ENCODE results near the gene SPRR5. TPM values are rescaled to one million over a fixed set of nuclear protein-coding genes. Genes with fewer than 3 reads are reported as not detected.

The SPRR5 gene
- total and polyA plus RNA-seq, 2 of the 8 experiments (the other 6 are each of a cell fraction or from before 2014, with no cell fraction given), result not detected

GRCh38 chr1:152899027-152899426, 48.0 kb upstream of the SPRR5 start:
- Histone ChIP-seq H3K36me3 (ENCODE audit: control insufficient read depth in 2 of 4, insufficient read depth in 4 of 4, low read length in 3 of 4) (no peaks in the 10 kb centered on the region), H4K20me1 (replicated peaks in 1 of 2; ENCODE audit: control insufficient read depth in 1 of 2, insufficient read depth in 2 of 2, low read length in 2 of 2) (no peaks in the 10 kb centered on the region), H2BK5ac (ENCODE audit: low read depth, low read length) (no peak overlapping the region), H2AFZ (ENCODE audit: low read length) (no peak overlapping the region), H3K4me1 (replicated peaks in 1 of 4; ENCODE audit: control insufficient read depth in 3 of 4, insufficient read depth in 4 of 4, low read length in 3 of 4) (no peaks in the 10 kb centered on the region), H2BK20ac (ENCODE audit: low read length) (no peak overlapping the region), H3K9me3 (ENCODE audit: insufficient read depth in 2 of 2, low read depth in 1 of 2, low read length in 1 of 2) (peaks cover 0 to 9% of the 10 kb centered on the region in 2 experiments; a peak in 2 of 4 replicates), H2BK12ac (ENCODE audit: low read depth, low read length) (no peak overlapping the region), H2BK15ac (ENCODE audit: low read length) (no peak overlapping the region), H3K56ac (replicated peaks; ENCODE audit: insufficient read length, low read depth, low read length) (no peak overlapping the region), H3K79me1 (ENCODE audit: low read depth, low read length) (no peaks in the 10 kb centered on the region), H3K14ac (ENCODE audit: insufficient read length) (no peak overlapping the region), H3K27me3 (replicated peaks in 1 of 4; ENCODE audit: control insufficient read depth in 3 of 4, extremely low read depth in 1 of 4, insufficient read depth in 3 of 4, low read length in 3 of 4) (no peaks in the 10 kb centered on the region), H4K5ac (ENCODE audit: insufficient read length, low read depth, low read length) (no peak overlapping the region), H2AK5ac (ENCODE audit: low read depth, low read length) (no peak overlapping the region), H3K27ac (ENCODE audit: low read depth, low read length) (no peak overlapping the region), H3K4me3 (ENCODE audit: extremely low read depth in 1 of 4, insufficient read depth in 2 of 4, low read depth in 3 of 4, low read length in 4 of 4) (no peak overlapping the region), H3K4ac (replicated peaks; ENCODE audit: insufficient read length, low read depth, low read length) (no peak overlapping the region), H3K9ac (replicated peaks in 1 of 4; ENCODE audit: extremely low read depth in 1 of 4, low read depth in 3 of 4, low read length in 3 of 4) (no peak overlapping the region), H4K8ac (ENCODE audit: extremely low read depth, insufficient read depth, low read length) (no peak overlapping the region; the same call in 1 of the 2 replicates), H4K91ac (replicated peaks; ENCODE audit: insufficient read length, low read length) (no peak overlapping the region), H3K79me2 (ENCODE audit: control insufficient read depth in 1 of 2, insufficient read depth in 2 of 2, low read length in 2 of 2) (no peaks in the 10 kb centered on the region), H3K18ac (ENCODE audit: extremely low read depth, low read length) (no peak overlapping the region), H3K4me2 (ENCODE audit: insufficient read depth in 1 of 2, low read depth in 2 of 2, low read length in 2 of 2) (no peak overlapping the region), H2BK120ac (replicated peaks; ENCODE audit: low read depth, low read length) (no peak overlapping the region), H3K23ac (ENCODE audit: insufficient read length) (no peak overlapping the region), H3K23me2 (ENCODE audit: low read depth, low read length) (no peaks in the 10 kb centered on the region)
- ChIA-PET POLR2A (ENCODE audit: partially characterized antibody) (no interaction called here), CTCF (ENCODE audit: partially characterized antibody) (interaction anchor here (0.8 kb wide), 1 partner anchor 29 kb away, joined by 3 read pairs; no protein-coding TSS in a partner anchor)
- WGBS, 2 experiments (ENCODE audit: extremely low coverage in 1 of 2, insufficient coverage in 1 of 2, insufficient read length in 1 of 2, insufficient replicate concordance in 2 of 2, low coverage in 1 of 2, low lambda C conversion rate in 2 of 2, missing lambda C conversion rate in 1 of 2), result 80% methylated on average over 4 of the region's 4 CpGs; no CpG with 5 or more reads in 1 of the 2 experiments
- no peak for TF ChIP-seq SIX5 (IDR thresholded peaks at IDR 0.05; ENCODE audit: low read depth, low read length)
- no peak for TF ChIP-seq PHF8 (conservative IDR thresholded peaks at IDR 0.05; ENCODE audit: low read depth, low read length)
- TF ChIP-seq MAFK (IDR thresholded peaks at IDR 0.05; ENCODE audit: low read depth, low read length), result no peak
- TF ChIP-seq GABPA (IDR thresholded peaks at IDR 0.05; ENCODE audit: borderline replicate concordance, insufficient read depth, low read length), result no peak
- TF ChIP-seq SUZ12 (IDR thresholded peaks at IDR 0.05; ENCODE audit: low read length), result no peak
- DNase-seq (ENCODE audit: low read depth in 1 of 2, low spot score in 2 of 2) (no peak), FAIRE-seq (no peak)

Data from H1 (cell line).